ENCODE measurements around the gene CABLES2.

GRCh38 chr20:62393830-62394229 lies 13.3 kb downstream of the CABLES2 start:
- TF ChIP-seq, protein P1, sequence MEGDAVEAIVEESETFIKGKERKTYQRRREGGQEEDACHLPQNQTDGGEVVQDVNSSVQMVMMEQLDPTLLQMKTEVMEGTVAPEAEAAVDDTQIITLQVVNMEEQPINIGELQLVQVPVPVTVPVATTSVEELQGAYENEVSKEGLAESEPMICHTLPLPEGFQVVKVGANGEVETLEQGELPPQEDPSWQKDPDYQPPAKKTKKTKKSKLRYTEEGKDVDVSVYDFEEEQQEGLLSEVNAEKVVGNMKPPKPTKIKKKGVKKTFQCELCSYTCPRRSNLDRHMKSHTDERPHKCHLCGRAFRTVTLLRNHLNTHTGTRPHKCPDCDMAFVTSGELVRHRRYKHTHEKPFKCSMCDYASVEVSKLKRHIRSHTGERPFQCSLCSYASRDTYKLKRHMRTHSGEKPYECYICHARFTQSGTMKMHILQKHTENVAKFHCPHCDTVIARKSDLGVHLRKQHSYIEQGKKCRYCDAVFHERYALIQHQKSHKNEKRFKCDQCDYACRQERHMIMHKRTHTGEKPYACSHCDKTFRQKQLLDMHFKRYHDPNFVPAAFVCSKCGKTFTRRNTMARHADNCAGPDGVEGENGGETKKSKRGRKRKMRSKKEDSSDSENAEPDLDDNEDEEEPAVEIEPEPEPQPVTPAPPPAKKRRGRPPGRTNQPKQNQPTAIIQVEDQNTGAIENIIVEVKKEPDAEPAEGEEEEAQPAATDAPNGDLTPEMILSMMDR (IDR thresholded peaks at IDR 0.05): no peak
- TF ChIP-seq POLR2A (IDR thresholded peaks at IDR 0.05; ENCODE audit: low read depth): no peak
- TF ChIP-seq EP300 (IDR thresholded peaks at IDR 0.05): no peak
